ENCODE measurements around the gene ZNF583. TPM values are rescaled to one million over a fixed set of nuclear protein-coding genes. Genes with fewer than 3 reads are reported as not detected.
A peak's percentile ranks its signal among the peaks of the same experiment; 100 is the strongest.

ZNF583 gene
- total and polyA plus RNA-seq, 9 of the 15 experiments (the other 6 are each of a cell fraction or from before 2014, with no cell fraction given) = 0.92 to 6.7 (median 3.0) TPM

DNA sequence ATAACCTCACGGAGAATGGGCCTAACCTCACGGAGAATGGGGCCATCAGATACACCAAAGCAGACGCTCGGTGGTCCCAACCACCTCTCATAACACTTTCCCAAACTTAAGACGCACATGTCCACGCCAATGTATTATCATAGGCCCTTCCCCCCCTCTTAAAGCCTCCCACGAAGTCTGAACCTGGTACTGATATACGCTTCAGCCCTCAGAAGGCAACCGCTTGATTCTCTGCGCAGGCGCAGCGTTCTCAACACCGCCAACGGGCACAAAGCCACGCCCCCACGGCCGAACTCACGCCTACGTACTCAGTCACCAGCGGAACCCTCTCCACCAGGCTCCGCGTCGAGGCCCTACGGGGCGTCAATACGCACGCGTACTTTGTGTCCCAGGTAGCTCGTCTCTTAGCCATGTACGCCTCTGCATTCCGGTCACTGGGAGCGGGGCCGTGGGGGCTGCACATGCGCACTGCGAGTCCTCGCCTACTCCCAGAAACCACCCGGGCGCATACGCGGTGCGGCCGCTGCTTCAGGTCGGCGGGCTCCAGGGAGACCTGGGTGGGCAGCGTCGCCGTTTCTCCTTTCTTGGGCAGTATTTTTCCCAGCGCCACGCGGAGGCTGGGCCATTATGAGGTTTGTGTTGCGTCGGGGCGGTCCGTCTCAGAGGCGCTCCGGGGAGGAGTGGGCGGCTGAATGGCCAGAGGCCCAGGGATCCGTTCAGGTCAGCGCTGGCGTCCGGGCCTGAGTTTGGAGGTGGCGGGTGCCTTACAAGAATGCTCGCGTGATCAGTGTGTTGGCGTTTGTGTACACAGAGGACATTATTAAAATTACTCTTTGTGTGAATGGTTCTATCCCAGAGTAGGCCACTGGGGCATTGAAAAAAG is 36.1 kb upstream of the ZNF583 start (continued):
- TF ChIP-seq, protein P1, sequence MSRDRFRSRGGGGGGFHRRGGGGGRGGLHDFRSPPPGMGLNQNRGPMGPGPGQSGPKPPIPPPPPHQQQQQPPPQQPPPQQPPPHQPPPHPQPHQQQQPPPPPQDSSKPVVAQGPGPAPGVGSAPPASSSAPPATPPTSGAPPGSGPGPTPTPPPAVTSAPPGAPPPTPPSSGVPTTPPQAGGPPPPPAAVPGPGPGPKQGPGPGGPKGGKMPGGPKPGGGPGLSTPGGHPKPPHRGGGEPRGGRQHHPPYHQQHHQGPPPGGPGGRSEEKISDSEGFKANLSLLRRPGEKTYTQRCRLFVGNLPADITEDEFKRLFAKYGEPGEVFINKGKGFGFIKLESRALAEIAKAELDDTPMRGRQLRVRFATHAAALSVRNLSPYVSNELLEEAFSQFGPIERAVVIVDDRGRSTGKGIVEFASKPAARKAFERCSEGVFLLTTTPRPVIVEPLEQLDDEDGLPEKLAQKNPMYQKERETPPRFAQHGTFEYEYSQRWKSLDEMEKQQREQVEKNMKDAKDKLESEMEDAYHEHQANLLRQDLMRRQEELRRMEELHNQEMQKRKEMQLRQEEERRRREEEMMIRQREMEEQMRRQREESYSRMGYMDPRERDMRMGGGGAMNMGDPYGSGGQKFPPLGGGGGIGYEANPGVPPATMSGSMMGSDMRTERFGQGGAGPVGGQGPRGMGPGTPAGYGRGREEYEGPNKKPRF (IDR thresholded peaks at IDR 0.05; ENCODE audit: low read depth, low read length) = no peak
- TF ChIP-seq, protein P2, sequence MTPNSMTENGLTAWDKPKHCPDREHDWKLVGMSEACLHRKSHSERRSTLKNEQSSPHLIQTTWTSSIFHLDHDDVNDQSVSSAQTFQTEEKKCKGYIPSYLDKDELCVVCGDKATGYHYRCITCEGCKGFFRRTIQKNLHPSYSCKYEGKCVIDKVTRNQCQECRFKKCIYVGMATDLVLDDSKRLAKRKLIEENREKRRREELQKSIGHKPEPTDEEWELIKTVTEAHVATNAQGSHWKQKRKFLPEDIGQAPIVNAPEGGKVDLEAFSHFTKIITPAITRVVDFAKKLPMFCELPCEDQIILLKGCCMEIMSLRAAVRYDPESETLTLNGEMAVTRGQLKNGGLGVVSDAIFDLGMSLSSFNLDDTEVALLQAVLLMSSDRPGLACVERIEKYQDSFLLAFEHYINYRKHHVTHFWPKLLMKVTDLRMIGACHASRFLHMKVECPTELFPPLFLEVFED (CRISPR knock-in tag; conservative IDR thresholded peaks at IDR 0.05) = no peak
- TF ChIP-seq HNRNPLL (IDR thresholded peaks at IDR 0.05; ENCODE audit: low read depth, low read length, poor library complexity, severe bottlenecking) (peak; percentile 88), RNF2 (IDR thresholded peaks at IDR 0.05) (peak; percentile 50; the same call in 1 of the 2 replicates), KLF13 (tag; IDR thresholded peaks at IDR 0.05; ENCODE audit: borderline replicate concordance, low read depth) (0 out of 2 replicates have a peak, but pooled peaks have one; percentile 50), CREB1 (IDR thresholded peaks at IDR 0.05) (peak; percentile 61), CREB1 (CRISPR knock-in tag; IDR thresholded peaks at IDR 0.05) (peak; percentile 47; the same call in 1 of the 2 replicates), CC2D1A (IDR thresholded peaks at IDR 0.05) (no peak), ZNF583 (CRISPR knock-in tag; IDR thresholded peaks at IDR 0.05) (0 out of 2 replicates have a peak, but pooled peaks have one; percentile 26), ADNP (tag; IDR thresholded peaks at IDR 0.05) (no peak), POLR2A (conservative IDR thresholded peaks at IDR 0.05) (peak; percentile 89), BRD9 (IDR thresholded peaks at IDR 0.05; ENCODE audit: low read depth, partially characterized antibody) (no peak)
- TF ChIP-seq, protein P3, sequence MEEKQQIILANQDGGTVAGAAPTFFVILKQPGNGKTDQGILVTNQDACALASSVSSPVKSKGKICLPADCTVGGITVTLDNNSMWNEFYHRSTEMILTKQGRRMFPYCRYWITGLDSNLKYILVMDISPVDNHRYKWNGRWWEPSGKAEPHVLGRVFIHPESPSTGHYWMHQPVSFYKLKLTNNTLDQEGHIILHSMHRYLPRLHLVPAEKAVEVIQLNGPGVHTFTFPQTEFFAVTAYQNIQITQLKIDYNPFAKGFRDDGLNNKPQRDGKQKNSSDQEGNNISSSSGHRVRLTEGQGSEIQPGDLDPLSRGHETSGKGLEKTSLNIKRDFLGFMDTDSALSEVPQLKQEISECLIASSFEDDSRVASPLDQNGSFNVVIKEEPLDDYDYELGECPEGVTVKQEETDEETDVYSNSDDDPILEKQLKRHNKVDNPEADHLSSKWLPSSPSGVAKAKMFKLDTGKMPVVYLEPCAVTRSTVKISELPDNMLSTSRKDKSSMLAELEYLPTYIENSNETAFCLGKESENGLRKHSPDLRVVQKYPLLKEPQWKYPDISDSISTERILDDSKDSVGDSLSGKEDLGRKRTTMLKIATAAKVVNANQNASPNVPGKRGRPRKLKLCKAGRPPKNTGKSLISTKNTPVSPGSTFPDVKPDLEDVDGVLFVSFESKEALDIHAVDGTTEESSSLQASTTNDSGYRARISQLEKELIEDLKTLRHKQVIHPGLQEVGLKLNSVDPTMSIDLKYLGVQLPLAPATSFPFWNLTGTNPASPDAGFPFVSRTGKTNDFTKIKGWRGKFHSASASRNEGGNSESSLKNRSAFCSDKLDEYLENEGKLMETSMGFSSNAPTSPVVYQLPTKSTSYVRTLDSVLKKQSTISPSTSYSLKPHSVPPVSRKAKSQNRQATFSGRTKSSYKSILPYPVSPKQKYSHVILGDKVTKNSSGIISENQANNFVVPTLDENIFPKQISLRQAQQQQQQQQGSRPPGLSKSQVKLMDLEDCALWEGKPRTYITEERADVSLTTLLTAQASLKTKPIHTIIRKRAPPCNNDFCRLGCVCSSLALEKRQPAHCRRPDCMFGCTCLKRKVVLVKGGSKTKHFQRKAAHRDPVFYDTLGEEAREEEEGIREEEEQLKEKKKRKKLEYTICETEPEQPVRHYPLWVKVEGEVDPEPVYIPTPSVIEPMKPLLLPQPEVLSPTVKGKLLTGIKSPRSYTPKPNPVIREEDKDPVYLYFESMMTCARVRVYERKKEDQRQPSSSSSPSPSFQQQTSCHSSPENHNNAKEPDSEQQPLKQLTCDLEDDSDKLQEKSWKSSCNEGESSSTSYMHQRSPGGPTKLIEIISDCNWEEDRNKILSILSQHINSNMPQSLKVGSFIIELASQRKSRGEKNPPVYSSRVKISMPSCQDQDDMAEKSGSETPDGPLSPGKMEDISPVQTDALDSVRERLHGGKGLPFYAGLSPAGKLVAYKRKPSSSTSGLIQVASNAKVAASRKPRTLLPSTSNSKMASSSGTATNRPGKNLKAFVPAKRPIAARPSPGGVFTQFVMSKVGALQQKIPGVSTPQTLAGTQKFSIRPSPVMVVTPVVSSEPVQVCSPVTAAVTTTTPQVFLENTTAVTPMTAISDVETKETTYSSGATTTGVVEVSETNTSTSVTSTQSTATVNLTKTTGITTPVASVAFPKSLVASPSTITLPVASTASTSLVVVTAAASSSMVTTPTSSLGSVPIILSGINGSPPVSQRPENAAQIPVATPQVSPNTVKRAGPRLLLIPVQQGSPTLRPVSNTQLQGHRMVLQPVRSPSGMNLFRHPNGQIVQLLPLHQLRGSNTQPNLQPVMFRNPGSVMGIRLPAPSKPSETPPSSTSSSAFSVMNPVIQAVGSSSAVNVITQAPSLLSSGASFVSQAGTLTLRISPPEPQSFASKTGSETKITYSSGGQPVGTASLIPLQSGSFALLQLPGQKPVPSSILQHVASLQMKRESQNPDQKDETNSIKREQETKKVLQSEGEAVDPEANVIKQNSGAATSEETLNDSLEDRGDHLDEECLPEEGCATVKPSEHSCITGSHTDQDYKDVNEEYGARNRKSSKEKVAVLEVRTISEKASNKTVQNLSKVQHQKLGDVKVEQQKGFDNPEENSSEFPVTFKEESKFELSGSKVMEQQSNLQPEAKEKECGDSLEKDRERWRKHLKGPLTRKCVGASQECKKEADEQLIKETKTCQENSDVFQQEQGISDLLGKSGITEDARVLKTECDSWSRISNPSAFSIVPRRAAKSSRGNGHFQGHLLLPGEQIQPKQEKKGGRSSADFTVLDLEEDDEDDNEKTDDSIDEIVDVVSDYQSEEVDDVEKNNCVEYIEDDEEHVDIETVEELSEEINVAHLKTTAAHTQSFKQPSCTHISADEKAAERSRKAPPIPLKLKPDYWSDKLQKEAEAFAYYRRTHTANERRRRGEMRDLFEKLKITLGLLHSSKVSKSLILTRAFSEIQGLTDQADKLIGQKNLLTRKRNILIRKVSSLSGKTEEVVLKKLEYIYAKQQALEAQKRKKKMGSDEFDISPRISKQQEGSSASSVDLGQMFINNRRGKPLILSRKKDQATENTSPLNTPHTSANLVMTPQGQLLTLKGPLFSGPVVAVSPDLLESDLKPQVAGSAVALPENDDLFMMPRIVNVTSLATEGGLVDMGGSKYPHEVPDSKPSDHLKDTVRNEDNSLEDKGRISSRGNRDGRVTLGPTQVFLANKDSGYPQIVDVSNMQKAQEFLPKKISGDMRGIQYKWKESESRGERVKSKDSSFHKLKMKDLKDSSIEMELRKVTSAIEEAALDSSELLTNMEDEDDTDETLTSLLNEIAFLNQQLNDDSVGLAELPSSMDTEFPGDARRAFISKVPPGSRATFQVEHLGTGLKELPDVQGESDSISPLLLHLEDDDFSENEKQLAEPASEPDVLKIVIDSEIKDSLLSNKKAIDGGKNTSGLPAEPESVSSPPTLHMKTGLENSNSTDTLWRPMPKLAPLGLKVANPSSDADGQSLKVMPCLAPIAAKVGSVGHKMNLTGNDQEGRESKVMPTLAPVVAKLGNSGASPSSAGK (IDR thresholded peaks at IDR 0.05) = peak; percentile 94
